ENCODE results near the gene ALMS1. TPM values are rescaled to one million over a fixed set of nuclear protein-coding genes. Genes with fewer than 3 reads are reported as not detected.

ALMS1 gene
- total and polyA plus RNA-seq, 2 of the 8 experiments (the other 6 are each of a cell fraction or from before 2014, with no cell fraction given), result 21.8 to 45.6 TPM

- no peak for TF ChIP-seq CHD7 (IDR thresholded peaks at IDR 0.05; ENCODE audit: insufficient replicate concordance, low read length)
- TF ChIP-seq CTBP2 (IDR thresholded peaks at IDR 0.05; ENCODE audit: borderline replicate concordance, insufficient read depth, insufficient read length, low read length), result no peak
- TF ChIP-seq POU5F1 (IDR thresholded peaks at IDR 0.05; ENCODE audit: low read depth, low read length), result no peak
- TF ChIP-seq GTF2F1 (IDR thresholded peaks at IDR 0.05; ENCODE audit: borderline replicate concordance, low read depth, low read length), result no peak
- no peak for TF ChIP-seq RFX5 (IDR thresholded peaks at IDR 0.05; ENCODE audit: borderline replicate concordance, low read depth, low read length)
- no peak for TF ChIP-seq ZNF274 (IDR thresholded peaks at IDR 0.05; ENCODE audit: borderline replicate concordance, extremely low read depth, low read length)
These were observed 63.2 kb downstream of the ALMS1 start (continued) for GRCh38 chr2:73448856-73449255.
